ENCODE data around the gene WWP2.

GRCh38 chr16:69867784-69868560 is 105.8 kb downstream of the WWP2 start:
- TF ChIP-seq EP300 (conservative IDR thresholded peaks at IDR 0.05; ENCODE audit: poor library complexity, severe bottlenecking) (no peak), CTCF (IDR thresholded peaks at IDR 0.05; ENCODE audit: poor library complexity, severe bottlenecking) (no peak), POLR2AphosphoS5 (IDR thresholded peaks at IDR 0.05) (no peak), SMC3 (conservative IDR thresholded peaks at IDR 0.05; ENCODE audit: poor library complexity) (no peak)
